Measurements from ENCODE around the gene PDGFD. TPM values are rescaled to one million over a fixed set of nuclear protein-coding genes. Genes with fewer than 3 reads are reported as not detected.

Gene PDGFD
- total RNA-seq, 1 experiment from 2014 or later, result 2.6 TPM

DNA sequence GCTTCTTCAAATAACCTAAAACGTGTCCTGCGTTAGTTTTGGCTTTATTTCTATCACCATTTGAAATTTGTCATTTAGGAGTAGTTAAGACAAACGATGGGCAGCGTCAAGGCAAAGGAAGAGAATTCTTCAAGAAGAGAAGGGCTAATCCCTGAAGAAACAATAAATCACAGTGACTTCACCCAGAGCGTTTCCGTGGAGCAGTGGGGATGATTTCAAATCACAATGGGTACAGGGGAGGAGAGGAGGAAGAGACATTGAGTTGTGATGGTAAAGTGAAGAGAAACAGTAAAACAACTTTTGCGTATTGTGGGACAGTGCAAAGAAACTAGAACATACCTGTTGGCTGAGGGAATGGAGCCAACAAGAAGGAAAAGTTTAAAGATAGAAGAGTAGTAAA lies 9.7 kb downstream of the PDGFD start:
- TF ChIP-seq ZNF121 (CRISPR knock-in tag; IDR thresholded peaks at IDR 0.05), result no peak
- TF ChIP-seq NR2C2 (CRISPR knock-in tag; IDR thresholded peaks at IDR 0.05), result no peak
- TF ChIP-seq, protein P1, sequence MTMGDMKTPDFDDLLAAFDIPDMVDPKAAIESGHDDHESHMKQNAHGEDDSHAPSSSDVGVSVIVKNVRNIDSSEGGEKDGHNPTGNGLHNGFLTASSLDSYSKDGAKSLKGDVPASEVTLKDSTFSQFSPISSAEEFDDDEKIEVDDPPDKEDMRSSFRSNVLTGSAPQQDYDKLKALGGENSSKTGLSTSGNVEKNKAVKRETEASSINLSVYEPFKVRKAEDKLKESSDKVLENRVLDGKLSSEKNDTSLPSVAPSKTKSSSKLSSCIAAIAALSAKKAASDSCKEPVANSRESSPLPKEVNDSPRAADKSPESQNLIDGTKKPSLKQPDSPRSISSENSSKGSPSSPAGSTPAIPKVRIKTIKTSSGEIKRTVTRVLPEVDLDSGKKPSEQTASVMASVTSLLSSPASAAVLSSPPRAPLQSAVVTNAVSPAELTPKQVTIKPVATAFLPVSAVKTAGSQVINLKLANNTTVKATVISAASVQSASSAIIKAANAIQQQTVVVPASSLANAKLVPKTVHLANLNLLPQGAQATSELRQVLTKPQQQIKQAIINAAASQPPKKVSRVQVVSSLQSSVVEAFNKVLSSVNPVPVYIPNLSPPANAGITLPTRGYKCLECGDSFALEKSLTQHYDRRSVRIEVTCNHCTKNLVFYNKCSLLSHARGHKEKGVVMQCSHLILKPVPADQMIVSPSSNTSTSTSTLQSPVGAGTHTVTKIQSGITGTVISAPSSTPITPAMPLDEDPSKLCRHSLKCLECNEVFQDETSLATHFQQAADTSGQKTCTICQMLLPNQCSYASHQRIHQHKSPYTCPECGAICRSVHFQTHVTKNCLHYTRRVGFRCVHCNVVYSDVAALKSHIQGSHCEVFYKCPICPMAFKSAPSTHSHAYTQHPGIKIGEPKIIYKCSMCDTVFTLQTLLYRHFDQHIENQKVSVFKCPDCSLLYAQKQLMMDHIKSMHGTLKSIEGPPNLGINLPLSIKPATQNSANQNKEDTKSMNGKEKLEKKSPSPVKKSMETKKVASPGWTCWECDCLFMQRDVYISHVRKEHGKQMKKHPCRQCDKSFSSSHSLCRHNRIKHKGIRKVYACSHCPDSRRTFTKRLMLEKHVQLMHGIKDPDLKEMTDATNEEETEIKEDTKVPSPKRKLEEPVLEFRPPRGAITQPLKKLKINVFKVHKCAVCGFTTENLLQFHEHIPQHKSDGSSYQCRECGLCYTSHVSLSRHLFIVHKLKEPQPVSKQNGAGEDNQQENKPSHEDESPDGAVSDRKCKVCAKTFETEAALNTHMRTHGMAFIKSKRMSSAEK (CRISPR knock-in tag; IDR thresholded peaks at IDR 0.05; ENCODE audit: borderline replicate concordance), result no peak
- TF ChIP-seq ESRRA (CRISPR knock-in tag; IDR thresholded peaks at IDR 0.05; ENCODE audit: borderline replicate concordance), result no peak
- ChIA-PET POLR2A (no interaction called here), CTCF (no interaction called here)
- Mint-ChIP-seq H3K4me1 (peaks cover 11% of the 10 kb centered on the region), H3K9me3 (peaks cover 9% of the 10 kb centered on the region), H3K36me3 (peaks cover 6% of the 10 kb centered on the region; the same call in 1 of the 2 replicates), H3K27ac (peak overlapping the region; percentile 7; the same call in 1 of the 2 replicates), H3K27me3 (ENCODE audit: low read depth) (no peaks in the 10 kb centered on the region), H3K4me3 (no peak overlapping the region)
- DNase-seq (ENCODE audit: low spot score) (no peak), ATAC-seq (peak; percentile 38; the same call in 1 of the 2 replicates)

DNA sequence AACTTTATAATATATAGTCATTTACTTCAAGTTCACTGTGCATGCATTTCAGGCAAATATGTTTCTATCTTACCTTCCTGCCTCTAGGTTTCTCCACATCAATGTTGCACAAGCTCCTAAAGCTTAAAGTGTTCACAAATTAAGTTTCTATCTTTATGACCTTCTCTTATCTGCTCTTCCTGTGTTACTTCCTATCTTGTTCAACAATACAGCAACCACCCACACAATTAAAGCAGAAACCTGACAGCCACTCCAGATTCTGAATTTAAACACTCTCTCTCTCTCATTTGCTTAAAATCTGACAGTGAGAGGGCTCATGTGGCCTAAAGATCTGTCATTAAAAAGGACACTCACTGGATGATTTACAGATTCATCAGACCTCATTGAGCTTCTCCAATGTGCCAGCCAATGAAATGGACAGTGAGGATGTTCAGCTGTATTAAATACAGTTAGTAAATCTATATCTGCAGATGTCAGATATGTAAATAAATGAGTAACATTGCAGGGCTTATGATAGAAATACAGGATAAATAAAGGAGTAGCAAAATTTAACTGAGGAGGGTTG lies 10.9 kb downstream of the PDGFD start:
- peaks cover 6% of the 10 kb centered on the region; the same call in 1 of the 2 replicates for H3K36me3 Mint-ChIP-seq
- no peaks in the 10 kb centered on the region for H3K27me3 Mint-ChIP-seq (ENCODE audit: low read depth)
- H3K4me1 Mint-ChIP-seq, result peaks cover 9% of the 10 kb centered on the region
- peaks cover 9% of the 10 kb centered on the region for H3K9me3 Mint-ChIP-seq
- H3K4me3 Mint-ChIP-seq, result no peak overlapping the region
- ChIA-PET POLR2A (no interaction called here), CTCF (no interaction called here)
- DNase-seq (ENCODE audit: low spot score) (no peak), ATAC-seq (no peak)
- no peak overlapping the region for H3K27ac Mint-ChIP-seq
- TF ChIP-seq ZNF416 (CRISPR knock-in tag; IDR thresholded peaks at IDR 0.05), result no peak
- TF ChIP-seq HMGA2 (CRISPR knock-in tag; IDR thresholded peaks at IDR 0.05), result no peak
- TF ChIP-seq, protein P2, sequence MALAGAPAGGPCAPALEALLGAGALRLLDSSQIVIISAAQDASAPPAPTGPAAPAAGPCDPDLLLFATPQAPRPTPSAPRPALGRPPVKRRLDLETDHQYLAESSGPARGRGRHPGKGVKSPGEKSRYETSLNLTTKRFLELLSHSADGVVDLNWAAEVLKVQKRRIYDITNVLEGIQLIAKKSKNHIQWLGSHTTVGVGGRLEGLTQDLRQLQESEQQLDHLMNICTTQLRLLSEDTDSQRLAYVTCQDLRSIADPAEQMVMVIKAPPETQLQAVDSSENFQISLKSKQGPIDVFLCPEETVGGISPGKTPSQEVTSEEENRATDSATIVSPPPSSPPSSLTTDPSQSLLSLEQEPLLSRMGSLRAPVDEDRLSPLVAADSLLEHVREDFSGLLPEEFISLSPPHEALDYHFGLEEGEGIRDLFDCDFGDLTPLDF (CRISPR knock-in tag; IDR thresholded peaks at IDR 0.05), result no peak
- TF ChIP-seq, protein P3, sequence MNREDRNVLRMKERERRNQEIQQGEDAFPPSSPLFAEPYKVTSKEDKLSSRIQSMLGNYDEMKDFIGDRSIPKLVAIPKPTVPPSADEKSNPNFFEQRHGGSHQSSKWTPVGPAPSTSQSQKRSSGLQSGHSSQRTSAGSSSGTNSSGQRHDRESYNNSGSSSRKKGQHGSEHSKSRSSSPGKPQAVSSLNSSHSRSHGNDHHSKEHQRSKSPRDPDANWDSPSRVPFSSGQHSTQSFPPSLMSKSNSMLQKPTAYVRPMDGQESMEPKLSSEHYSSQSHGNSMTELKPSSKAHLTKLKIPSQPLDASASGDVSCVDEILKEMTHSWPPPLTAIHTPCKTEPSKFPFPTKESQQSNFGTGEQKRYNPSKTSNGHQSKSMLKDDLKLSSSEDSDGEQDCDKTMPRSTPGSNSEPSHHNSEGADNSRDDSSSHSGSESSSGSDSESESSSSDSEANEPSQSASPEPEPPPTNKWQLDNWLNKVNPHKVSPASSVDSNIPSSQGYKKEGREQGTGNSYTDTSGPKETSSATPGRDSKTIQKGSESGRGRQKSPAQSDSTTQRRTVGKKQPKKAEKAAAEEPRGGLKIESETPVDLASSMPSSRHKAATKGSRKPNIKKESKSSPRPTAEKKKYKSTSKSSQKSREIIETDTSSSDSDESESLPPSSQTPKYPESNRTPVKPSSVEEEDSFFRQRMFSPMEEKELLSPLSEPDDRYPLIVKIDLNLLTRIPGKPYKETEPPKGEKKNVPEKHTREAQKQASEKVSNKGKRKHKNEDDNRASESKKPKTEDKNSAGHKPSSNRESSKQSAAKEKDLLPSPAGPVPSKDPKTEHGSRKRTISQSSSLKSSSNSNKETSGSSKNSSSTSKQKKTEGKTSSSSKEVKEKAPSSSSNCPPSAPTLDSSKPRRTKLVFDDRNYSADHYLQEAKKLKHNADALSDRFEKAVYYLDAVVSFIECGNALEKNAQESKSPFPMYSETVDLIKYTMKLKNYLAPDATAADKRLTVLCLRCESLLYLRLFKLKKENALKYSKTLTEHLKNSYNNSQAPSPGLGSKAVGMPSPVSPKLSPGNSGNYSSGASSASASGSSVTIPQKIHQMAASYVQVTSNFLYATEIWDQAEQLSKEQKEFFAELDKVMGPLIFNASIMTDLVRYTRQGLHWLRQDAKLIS (CRISPR knock-in tag; IDR thresholded peaks at IDR 0.05; ENCODE audit: borderline replicate concordance), result no peak
- TF ChIP-seq ZNF671 (CRISPR knock-in tag; IDR thresholded peaks at IDR 0.05), result no peak
- no peak for TF ChIP-seq JAZF1 (CRISPR knock-in tag; IDR thresholded peaks at IDR 0.05)
- no peak for TF ChIP-seq RORB (CRISPR knock-in tag; IDR thresholded peaks at IDR 0.05)
- TF ChIP-seq, protein P4, sequence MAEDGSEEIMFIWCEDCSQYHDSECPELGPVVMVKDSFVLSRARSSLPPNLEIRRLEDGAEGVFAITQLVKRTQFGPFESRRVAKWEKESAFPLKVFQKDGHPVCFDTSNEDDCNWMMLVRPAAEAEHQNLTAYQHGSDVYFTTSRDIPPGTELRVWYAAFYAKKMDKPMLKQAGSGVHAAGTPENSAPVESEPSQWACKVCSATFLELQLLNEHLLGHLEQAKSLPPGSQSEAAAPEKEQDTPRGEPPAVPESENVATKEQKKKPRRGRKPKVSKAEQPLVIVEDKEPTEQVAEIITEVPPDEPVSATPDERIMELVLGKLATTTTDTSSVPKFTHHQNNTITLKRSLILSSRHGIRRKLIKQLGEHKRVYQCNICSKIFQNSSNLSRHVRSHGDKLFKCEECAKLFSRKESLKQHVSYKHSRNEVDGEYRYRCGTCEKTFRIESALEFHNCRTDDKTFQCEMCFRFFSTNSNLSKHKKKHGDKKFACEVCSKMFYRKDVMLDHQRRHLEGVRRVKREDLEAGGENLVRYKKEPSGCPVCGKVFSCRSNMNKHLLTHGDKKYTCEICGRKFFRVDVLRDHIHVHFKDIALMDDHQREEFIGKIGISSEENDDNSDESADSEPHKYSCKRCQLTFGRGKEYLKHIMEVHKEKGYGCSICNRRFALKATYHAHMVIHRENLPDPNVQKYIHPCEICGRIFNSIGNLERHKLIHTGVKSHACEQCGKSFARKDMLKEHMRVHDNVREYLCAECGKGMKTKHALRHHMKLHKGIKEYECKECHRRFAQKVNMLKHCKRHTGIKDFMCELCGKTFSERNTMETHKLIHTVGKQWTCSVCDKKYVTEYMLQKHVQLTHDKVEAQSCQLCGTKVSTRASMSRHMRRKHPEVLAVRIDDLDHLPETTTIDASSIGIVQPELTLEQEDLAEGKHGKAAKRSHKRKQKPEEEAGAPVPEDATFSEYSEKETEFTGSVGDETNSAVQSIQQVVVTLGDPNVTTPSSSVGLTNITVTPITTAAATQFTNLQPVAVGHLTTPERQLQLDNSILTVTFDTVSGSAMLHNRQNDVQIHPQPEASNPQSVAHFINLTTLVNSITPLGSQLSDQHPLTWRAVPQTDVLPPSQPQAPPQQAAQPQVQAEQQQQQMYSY (CRISPR knock-in tag; IDR thresholded peaks at IDR 0.05), result no peak
- TF ChIP-seq, protein P5, sequence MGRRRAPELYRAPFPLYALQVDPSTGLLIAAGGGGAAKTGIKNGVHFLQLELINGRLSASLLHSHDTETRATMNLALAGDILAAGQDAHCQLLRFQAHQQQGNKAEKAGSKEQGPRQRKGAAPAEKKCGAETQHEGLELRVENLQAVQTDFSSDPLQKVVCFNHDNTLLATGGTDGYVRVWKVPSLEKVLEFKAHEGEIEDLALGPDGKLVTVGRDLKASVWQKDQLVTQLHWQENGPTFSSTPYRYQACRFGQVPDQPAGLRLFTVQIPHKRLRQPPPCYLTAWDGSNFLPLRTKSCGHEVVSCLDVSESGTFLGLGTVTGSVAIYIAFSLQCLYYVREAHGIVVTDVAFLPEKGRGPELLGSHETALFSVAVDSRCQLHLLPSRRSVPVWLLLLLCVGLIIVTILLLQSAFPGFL (CRISPR knock-in tag; IDR thresholded peaks at IDR 0.05; ENCODE audit: borderline replicate concordance), result no peak
- TF ChIP-seq, protein P6, sequence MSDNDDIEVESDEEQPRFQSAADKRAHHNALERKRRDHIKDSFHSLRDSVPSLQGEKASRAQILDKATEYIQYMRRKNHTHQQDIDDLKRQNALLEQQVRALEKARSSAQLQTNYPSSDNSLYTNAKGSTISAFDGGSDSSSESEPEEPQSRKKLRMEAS (CRISPR knock-in tag; IDR thresholded peaks at IDR 0.05), result no peak
- no peak for TF ChIP-seq ZNF219 (CRISPR knock-in tag; IDR thresholded peaks at IDR 0.05; ENCODE audit: borderline replicate concordance)
- TF ChIP-seq OVOL2 (CRISPR knock-in tag; IDR thresholded peaks at IDR 0.05; ENCODE audit: borderline replicate concordance), result no peak
- TF ChIP-seq, protein P7, sequence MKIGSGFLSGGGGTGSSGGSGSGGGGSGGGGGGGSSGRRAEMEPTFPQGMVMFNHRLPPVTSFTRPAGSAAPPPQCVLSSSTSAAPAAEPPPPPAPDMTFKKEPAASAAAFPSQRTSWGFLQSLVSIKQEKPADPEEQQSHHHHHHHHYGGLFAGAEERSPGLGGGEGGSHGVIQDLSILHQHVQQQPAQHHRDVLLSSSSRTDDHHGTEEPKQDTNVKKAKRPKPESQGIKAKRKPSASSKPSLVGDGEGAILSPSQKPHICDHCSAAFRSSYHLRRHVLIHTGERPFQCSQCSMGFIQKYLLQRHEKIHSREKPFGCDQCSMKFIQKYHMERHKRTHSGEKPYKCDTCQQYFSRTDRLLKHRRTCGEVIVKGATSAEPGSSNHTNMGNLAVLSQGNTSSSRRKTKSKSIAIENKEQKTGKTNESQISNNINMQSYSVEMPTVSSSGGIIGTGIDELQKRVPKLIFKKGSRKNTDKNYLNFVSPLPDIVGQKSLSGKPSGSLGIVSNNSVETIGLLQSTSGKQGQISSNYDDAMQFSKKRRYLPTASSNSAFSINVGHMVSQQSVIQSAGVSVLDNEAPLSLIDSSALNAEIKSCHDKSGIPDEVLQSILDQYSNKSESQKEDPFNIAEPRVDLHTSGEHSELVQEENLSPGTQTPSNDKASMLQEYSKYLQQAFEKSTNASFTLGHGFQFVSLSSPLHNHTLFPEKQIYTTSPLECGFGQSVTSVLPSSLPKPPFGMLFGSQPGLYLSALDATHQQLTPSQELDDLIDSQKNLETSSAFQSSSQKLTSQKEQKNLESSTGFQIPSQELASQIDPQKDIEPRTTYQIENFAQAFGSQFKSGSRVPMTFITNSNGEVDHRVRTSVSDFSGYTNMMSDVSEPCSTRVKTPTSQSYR (CRISPR knock-in tag; IDR thresholded peaks at IDR 0.05), result no peak

Measured in WTC11 (cell line).